Neural cell (in vitro differentiated cells): ENCODE results near the gene TANGO6.

Source experiments
- POLR2AphosphoS5 ChIP-seq: IDR thresholded peaks from 2 replicates; pipeline ENCODE4 v1.6.1; 2012
- TAF1 ChIP-seq: IDR thresholded peaks from 2 replicates; pipeline ENCODE4 v1.6.1; 2012; ENCODE audit warnings: low read depth
- TF ChIP-seq, protein P1 (sequence below): fragments of 450-650 bp; IDR thresholded peaks from 2 replicates; pipeline ENCODE4 v1.5.1; 2014; ENCODE audit warnings: antibody characterized with exemption, mild to moderate bottlenecking, moderate library complexity; ENCODE audit not compliant: poor library complexity, severe bottlenecking
- TF ChIP-seq, protein P2 (sequence below): IDR thresholded peaks from 2 replicates; pipeline ENCODE4 v1.6.1; 2012; ENCODE audit warnings: borderline replicate concordance

DNA sequence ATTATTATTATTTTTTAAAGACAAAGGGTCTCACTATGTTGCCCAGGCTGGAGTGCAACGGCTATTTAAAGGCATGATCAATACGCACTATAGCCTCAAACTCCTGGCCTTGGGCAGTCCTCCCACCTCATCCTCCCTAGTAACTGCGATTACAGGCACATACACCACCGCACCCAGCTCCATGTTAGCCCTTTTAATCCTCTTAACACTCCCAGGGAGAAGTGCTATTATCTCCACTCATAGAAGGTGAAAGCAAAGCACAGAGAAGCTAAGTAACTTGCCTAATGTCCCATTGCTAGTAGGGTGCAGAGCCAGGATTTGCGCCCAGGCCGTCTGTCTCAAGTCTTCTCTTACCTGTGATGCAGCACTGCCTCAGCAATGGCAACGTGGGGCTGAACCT lies 267.1 kb downstream of the TANGO6 start:
- TF ChIP-seq, protein P1, sequence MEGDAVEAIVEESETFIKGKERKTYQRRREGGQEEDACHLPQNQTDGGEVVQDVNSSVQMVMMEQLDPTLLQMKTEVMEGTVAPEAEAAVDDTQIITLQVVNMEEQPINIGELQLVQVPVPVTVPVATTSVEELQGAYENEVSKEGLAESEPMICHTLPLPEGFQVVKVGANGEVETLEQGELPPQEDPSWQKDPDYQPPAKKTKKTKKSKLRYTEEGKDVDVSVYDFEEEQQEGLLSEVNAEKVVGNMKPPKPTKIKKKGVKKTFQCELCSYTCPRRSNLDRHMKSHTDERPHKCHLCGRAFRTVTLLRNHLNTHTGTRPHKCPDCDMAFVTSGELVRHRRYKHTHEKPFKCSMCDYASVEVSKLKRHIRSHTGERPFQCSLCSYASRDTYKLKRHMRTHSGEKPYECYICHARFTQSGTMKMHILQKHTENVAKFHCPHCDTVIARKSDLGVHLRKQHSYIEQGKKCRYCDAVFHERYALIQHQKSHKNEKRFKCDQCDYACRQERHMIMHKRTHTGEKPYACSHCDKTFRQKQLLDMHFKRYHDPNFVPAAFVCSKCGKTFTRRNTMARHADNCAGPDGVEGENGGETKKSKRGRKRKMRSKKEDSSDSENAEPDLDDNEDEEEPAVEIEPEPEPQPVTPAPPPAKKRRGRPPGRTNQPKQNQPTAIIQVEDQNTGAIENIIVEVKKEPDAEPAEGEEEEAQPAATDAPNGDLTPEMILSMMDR: no peak
- TF ChIP-seq, protein P2, sequence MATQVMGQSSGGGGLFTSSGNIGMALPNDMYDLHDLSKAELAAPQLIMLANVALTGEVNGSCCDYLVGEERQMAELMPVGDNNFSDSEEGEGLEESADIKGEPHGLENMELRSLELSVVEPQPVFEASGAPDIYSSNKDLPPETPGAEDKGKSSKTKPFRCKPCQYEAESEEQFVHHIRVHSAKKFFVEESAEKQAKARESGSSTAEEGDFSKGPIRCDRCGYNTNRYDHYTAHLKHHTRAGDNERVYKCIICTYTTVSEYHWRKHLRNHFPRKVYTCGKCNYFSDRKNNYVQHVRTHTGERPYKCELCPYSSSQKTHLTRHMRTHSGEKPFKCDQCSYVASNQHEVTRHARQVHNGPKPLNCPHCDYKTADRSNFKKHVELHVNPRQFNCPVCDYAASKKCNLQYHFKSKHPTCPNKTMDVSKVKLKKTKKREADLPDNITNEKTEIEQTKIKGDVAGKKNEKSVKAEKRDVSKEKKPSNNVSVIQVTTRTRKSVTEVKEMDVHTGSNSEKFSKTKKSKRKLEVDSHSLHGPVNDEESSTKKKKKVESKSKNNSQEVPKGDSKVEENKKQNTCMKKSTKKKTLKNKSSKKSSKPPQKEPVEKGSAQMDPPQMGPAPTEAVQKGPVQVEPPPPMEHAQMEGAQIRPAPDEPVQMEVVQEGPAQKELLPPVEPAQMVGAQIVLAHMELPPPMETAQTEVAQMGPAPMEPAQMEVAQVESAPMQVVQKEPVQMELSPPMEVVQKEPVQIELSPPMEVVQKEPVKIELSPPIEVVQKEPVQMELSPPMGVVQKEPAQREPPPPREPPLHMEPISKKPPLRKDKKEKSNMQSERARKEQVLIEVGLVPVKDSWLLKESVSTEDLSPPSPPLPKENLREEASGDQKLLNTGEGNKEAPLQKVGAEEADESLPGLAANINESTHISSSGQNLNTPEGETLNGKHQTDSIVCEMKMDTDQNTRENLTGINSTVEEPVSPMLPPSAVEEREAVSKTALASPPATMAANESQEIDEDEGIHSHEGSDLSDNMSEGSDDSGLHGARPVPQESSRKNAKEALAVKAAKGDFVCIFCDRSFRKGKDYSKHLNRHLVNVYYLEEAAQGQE: no peak
- TF ChIP-seq TAF1 (no peak), POLR2AphosphoS5 (no peak)
